ENCODE measurements around the gene TTC13.
"Not testable (repeated sequence)": the region's sequence is repeated elsewhere in the genome, so short reads cannot be mapped to it uniquely, and the experiment has no call there.

Gene TTC13

GRCh38 chr1:230978491-230979388 is at the start of gene TTC13, which contains the start of gene ARV1:
Gene TTC13, minus strand, starts transcription at chr1:230978861. Its CDS starts 31 bp downstream, at chr1:230978830.
Gene ARV1, plus strand, starts transcription at chr1:230979094. Its CDS starts 12 bp downstream, at chr1:230979106.
- DNase-seq = peak; percentile 99

GRCh38 chr1:231027971-231028370 is 49.3 kb upstream of the TTC13 start:
- no peak for DNase-seq

- DNase-seq = no peak
These were observed 48.7 kb upstream of the TTC13 start for GRCh38 chr1:231027136-231027925.

GRCh38 chr1:231026576-231026975 is 47.9 kb upstream of the TTC13 start:
- DNase-seq = no peak

GRCh38 chr1:231023150-231023549 is 44.5 kb upstream of the TTC13 start:
- DNase-seq = no peak

- not testable (repeated sequence) for DNase-seq
These were observed 43.9 kb upstream of the TTC13 start for GRCh38 chr1:231022543-231022942.

- no peak for DNase-seq
These were observed 42.9 kb upstream of the TTC13 start for GRCh38 chr1:231021540-231022031.

- no peak for DNase-seq
These were observed 42.2 kb upstream of the TTC13 start for GRCh38 chr1:231020816-231021215.

GRCh38 chr1:231020139-231020601 is 41.5 kb upstream of the TTC13 start:
- no peak for DNase-seq

- no peak for DNase-seq
These were observed 41.0 kb upstream of the TTC13 start for GRCh38 chr1:231019711-231020110.

- no peak for DNase-seq
These were observed 38.3 kb upstream of the TTC13 start for GRCh38 chr1:231016966-231017365.

- no peak for DNase-seq
These were observed 37.6 kb upstream of the TTC13 start for GRCh38 chr1:231016234-231016633.

- no peak for DNase-seq
These were observed 34.8 kb upstream of the TTC13 start for GRCh38 chr1:231013391-231014015.

- DNase-seq = no peak
These were observed 33.3 kb upstream of the TTC13 start for GRCh38 chr1:231011963-231012362.

- no peak for DNase-seq
These were observed 32.7 kb upstream of the TTC13 start for GRCh38 chr1:231011360-231011759.

GRCh38 chr1:231007535-231007934 is 28.9 kb upstream of the TTC13 start:
- not testable (repeated sequence) for DNase-seq

GRCh38 chr1:231001892-231002291 is 23.2 kb upstream of the TTC13 start:
- no peak for DNase-seq

GRCh38 chr1:231000639-231001038 is 22.0 kb upstream of the TTC13 start:
- DNase-seq = no peak

- DNase-seq = no peak
These were observed 21.5 kb upstream of the TTC13 start for GRCh38 chr1:231000201-231000600.

GRCh38 chr1:230994860-230995259 is 16.2 kb upstream of the TTC13 start:
- DNase-seq = no peak

- no peak for DNase-seq
These were observed 13.6 kb upstream of the TTC13 start for GRCh38 chr1:230992100-230992774.

GRCh38 chr1:230987448-230987847 is 8.8 kb upstream of the TTC13 start:
- no peak for DNase-seq
